Stimulated activated CD8-positive, alpha-beta memory T cell treated with anti-CD3 and anti-CD28 coated beads, Interleukin-7, amount 100 ng/mL, for 48 hours (primary cell): ENCODE results near the gene ADAMTS17.

Source experiments
- DNase-seq, 2 donors: peaks; one replicate each; pipeline ENCODE4 v3.0.0-alpha.2; 2020; ENCODE audit warnings: low read depth in 1 of 2; ENCODE audit errors: extremely low read depth in 1 of 2

ADAMTS17 gene

GRCh38 chr15:100229181-100230163 lies 112.3 kb downstream of the ADAMTS17 start:
- DNase-seq = no peak

DNA sequence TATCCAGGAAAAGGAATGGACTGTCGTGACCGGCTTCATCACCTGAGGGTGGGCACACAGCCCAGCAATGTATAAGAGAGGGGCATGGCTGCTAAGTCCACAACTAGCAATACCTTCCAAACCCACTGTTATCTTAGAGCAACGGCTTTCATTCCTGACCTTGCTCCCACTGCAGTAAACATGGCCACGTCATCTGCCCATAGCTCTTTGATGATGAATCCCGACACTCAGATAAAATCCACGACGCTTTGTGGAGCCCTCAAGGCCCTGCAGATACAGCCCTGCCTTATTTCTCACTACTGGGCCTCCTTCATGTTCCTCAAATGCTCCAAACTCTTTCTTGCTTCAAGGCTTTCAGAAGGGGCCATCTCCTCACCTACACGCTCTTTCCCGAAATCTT lies 114.0 kb downstream of the ADAMTS17 start:
- DNase-seq = no peak

DNA sequence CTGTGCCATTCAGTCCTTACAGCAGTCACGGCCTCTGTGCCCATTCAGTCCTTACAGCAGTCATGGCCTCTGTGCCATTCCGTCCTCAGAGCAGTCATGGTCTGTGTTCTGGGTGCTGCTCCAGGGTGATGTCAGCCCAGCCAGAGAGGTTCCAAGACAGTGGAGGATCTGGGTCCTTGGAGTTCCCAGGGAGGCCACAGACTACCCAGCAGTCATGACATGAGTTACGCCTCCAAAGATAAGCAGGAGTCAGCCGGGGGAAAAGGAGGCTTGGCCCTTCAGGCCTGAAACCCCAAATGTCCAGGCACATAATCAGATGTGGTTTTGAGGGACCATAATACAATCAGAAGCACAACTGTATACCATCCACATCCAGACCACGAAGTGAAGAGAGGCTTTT lies 115.7 kb downstream of the ADAMTS17 start:
- no peak for DNase-seq

GRCh38 chr15:100224206-100225185 lies 117.3 kb downstream of the ADAMTS17 start:
- no peak for DNase-seq

- DNase-seq = no peak
Measured at GRCh38 chr15:100222349-100222715, 119.4 kb downstream of the ADAMTS17 start.

- no peak for DNase-seq
Measured at GRCh38 chr15:100221471-100222348, 120.1 kb downstream of the ADAMTS17 start.

DNA sequence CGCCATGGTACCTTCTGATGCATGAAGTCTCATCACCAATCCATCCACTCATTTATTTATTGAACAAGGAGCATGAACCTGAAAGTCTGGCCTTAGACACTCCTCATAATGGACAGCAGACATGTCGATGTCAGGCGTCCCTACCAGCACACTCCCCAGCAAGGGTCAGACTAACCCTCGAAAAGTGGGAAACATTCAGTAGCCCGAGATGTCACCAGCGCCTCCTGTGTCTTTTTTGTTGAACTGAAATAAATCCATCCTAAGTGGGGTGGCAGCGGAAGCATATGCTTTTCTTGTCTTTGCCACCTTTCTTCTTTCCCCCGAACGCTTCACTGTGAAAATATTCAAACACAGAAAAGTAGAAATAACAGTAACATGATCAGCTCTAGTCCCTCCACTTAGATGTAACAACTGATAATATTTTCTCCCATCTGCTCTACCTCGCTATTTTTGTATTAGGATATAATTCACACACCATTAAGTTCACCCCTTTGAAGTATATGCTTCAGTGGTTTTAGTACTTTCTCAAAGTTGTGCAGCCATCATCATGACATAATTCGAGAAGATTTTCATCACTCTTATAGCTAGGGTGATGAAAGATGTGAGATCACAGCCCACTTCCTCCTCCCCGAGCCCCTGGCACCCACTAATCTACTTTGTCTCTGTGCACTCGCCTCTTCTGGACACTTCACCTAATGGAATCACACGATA lies 121.6 kb downstream of the ADAMTS17 start:
- no peak for DNase-seq

- DNase-seq = no peak
Measured at GRCh38 chr15:100218434-100218833, 123.3 kb downstream of the ADAMTS17 start.

DNA sequence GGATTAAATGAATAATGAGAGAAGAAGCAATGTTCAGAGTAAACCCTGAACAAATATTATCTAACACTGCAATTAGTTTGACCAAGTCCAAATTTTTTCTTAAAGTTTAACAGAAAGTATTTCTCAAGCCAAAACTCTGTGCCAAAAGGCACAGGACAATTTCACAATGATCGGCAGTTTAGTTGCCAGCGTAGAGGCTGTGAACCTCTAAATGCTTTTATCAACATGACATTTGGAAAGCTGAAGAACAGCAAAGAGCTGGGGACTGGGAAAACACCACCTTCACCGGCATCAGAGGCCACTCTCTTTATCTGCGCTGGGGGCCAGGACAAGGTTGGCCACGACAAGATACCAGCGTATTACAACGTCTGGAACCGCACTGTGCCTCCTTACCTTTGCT lies 125.6 kb downstream of the ADAMTS17 start:
- DNase-seq = no peak

DNA sequence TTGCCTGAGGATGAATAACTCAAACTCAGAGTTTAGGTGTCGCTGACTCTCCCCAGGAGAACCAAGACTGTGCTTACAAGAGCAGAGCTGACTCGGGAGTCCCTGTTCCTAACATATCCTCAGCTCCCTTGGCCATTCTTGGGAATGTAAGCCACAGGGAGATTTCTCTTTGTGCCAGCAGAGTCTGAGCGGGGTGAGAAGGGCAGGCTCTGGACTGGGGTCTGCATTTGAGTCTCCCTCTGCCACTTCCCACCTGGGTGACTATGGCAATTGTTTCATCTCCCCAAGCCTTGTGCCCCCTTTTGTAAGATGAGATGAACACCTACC lies 126.0 kb downstream of the ADAMTS17 start:
- no peak for DNase-seq

DNA sequence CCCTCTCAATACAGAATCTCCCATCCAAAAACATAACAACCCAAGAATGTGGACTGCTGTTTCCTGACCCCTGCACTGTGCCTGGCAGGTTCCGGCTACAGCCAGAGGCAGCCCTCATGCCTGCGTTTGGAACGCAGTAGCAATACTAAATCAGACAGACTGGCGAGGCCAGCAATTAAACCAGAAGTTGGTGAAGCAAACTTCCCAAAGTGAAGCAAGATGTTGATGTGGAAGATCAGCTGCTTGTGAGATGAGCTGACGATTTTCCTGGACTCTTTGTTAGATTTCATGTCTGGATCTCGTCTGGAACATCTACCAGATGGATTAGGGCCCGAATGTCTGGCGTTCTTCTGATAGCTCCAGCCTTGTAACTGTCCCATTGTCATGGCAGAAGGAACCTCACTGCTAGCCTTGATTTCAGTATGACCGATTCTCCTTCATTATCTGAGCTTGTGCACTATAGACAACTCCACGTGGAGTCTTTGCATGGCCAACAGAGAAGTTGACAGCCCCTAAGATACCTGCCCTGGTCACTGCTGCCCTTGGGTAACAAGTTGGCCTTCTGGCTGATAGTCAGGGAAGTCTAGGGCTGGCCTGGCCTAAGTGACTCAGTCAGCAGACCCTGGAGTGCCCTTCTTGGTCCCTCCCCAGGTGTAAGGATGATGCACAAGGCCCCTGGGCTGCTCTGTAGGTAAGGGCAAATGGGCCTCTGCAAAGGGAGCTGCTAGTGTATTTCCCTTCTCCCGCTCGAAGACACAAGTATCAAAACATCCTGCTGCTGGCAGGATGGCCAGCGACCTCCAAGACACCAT lies 126.5 kb downstream of the ADAMTS17 start:
- DNase-seq = no peak

- DNase-seq = no peak
Measured at GRCh38 chr15:100211855-100212850, 129.6 kb downstream of the ADAMTS17 start.

- no peak for DNase-seq
Measured at GRCh38 chr15:100210338-100210737, 131.4 kb downstream of the ADAMTS17 start.

- no peak for DNase-seq
Measured at GRCh38 chr15:100208921-100209603, 132.7 kb downstream of the ADAMTS17 start.

DNA sequence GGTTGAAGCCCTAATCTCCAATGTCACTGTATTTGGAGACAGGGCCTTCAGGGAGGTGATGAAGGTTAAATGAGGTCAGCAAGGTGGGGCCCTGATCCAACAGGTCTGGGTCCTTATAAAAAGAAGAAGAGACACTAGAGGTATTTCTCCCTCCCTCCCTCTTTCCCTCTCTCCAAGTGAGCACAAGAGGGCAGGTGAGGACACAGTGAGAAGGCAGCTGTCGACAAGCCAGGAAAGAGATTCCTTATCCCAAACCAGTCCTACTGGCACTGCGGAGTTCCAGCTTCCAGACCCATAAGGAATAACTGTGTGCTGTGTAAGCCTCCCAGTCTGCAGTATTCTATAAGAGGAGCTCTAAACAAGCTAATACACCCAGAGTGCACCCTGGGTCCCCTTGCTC lies 134.7 kb downstream of the ADAMTS17 start:
- DNase-seq = no peak

- DNase-seq = no peak
Measured at GRCh38 chr15:100206643-100207042, 135.1 kb downstream of the ADAMTS17 start.

- DNase-seq = no peak
Measured at GRCh38 chr15:100205549-100206295, 136.1 kb downstream of the ADAMTS17 start.
